ENCODE measurements around the gene TACC2.

- TF ChIP-seq CTCF (IDR thresholded peaks at IDR 0.05) = no peak
- TF ChIP-seq POLR2A (IDR thresholded peaks at IDR 0.05) = no peak
Observed at GRCh38 chr10:122188706-122189105, 199.7 kb downstream of the TACC2 start.
